GM19328 (cell line): ENCODE results near the gene NTF4.
"Not testable (repeated sequence)": the region's sequence is repeated elsewhere in the genome, so short reads cannot be mapped to it uniquely, and the experiment has no call there.

Source experiments
- ATAC-seq: cut with Tn5 transposase; IDR thresholded peaks from one replicate; pipeline ENCODE4 v1.9.1; 2021; ENCODE audit warnings: mild to moderate bottlenecking, moderate library complexity; ENCODE audit not compliant: unreplicated experiment

Gene NTF4

DNA sequence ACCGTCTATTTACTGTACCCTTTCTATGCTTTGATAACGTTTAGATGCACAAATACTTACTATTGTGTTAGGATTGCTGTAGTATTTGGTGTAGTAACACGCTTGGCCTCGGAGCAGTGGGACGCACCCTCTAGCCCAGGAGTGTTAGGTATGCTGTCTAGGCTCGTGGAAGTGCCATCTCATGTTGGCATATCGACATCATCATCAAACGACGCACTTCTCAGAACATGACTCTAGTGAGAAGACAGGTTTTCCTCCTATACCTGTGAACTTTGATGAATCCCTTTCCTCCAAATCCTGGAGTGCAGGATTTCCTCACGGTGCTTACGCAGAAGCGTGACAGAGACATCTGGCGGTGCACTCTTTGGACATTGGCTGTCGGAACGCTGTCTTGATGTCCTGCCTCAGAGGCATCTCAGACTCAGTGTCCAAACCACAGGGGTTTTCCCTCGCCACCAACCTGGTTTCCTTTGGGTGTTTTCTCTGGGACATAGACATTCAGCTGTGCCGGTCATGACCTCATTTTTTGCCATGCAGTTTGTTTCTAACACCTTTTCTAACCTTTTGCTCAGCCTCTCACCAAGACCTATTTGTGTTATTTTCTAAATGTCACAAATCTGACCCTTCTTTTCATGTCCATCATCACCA, 26.9 kb upstream of the NTF4 start:
- no peak for ATAC-seq

DNA sequence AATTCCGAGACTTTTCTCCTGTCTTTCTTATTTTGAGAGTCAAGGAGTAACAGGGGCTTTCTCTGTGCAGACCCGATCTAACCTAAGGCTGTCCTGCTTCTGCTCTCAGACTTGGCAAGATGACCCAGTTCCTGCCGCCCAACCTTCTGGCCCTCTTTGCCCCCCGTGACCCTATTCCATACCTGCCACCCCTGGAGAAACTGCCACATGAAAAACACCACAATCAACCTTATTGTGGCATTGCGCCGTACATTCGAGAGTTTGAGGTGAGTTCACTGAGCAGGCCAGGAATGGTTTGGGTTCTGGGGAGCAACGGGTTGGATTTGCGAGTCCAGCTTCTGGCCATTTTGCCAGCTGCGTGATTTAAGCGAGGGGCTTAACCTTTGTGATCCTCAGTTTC, 21.7 kb upstream of the NTF4 start:
- ATAC-seq, result no peak

DNA sequence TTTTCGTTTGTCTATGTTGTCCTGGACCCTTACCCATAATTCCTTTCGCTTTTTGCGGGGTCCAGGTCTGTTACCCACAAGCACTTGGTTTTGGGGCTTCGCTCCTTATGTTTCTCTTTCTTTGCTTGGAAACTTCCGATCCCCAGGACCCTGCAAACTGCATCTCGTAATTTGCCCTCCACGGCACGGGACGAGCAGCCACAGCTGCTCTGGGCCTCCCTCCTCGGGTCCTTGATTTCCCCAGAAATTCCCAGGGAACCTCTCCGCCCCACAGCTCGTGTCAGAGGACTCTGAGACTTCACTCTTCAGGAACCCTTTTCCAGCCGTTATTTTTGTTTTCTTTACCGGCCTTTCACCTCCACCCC, 21.2 kb upstream of the NTF4 start:
- ATAC-seq, result no peak

DNA sequence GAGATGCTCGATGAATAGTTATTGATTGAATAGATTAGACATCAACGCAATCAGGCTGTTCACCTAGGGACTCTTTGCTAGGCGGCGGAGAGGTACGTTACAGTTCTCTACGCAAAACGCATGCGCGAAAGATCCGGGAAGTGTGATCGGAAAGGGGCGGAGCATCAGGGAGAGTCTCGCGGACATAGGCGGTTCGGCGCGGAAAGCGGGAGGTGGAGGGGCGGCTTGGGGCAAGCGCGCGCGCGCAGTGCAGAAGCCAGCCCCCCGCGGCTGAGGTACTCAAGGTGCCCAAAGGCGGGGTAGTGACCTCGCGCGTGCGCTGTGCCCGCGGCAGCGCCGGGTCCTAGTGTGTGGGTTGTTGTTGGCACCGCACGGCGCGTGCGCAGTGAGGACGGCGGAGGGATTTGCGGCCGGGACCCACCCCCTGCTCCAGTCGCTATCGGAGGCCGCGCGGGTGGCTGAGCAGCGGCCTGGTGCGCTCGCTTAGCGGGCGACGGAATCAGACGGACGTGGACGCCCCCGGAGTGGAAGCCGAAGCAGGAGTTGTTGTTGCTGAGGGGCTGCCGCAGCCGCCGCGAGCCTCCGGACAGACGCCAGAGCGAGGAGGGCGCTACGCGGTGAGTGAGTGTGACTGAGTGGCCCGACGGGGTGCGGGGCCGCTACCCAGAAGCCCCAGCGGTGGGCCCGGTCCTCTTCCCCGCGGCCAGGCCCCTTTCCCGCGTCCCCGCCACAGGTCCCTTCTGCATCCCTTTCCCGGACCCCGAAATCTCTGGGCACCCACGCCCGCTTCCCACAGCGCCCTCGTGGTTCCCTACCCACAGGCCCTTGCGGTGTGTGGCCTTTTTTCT, 20.6 kb upstream of the NTF4 start, which contains the start of gene SNRNP70:
TSS of gene SNRNP70 (plus strand) at position 432 of the 848 bp plus-strand sequence. CDS start 964 bp downstream, outside the sequence.
- peak; percentile 84 for ATAC-seq

DNA sequence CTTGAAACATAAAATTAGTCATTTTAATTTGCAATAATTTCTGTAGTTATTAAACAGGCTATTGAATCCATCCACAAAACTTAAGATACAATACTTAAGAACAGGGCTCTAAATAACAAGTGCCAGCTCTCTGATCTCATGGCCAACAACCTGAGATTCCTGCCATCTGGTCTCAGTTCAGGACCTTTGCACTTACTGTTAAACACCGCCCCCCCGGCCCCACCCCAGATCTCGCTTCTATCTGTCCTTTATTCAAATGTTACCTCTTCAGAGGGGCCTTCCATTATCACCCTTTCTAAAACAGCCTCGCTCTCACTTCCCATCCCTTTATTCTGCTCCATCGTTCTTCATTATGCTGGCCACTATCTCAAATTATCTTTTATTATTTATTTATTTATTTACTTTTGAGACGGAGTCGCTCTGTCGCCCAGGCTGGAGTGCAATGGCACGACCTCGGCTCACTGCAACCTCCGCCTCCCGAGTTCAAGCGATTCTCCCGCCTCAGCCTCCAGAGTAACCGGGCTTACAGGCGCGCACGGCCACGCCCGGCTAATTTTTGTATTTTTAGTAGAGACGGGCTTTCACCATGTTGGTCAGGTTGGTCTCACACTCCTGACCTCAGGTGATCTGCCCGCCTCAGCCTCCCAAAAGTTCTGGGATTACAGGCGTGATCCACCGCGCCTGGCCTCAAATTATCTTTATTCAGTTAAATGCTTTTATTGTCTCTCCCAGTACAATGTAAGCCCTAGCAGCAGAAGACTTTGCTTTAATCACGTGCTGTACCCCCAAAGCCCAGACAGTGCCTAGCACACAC, 19.8 kb upstream of the NTF4 start:
- ATAC-seq, result no peak

DNA sequence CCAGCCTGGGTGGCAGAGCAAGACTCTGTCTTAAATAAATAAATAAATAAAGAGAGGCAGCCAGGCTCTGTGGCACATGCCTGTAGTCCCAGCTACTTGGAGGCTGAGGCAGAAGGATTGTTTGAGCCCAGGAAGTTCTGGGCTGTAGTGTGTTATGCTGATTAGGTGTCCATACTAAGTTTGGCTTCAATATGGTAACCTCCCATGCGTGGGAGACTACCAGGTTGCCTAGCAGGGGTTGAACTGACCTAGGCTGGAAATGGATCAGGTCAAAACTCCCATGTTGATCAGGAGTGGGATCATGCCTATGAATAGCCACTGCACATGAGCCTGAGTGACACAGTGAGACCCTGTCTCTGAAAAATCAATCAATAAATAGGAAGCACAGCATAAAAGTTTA, 16.7 kb upstream of the NTF4 start:
- ATAC-seq, result no peak

DNA sequence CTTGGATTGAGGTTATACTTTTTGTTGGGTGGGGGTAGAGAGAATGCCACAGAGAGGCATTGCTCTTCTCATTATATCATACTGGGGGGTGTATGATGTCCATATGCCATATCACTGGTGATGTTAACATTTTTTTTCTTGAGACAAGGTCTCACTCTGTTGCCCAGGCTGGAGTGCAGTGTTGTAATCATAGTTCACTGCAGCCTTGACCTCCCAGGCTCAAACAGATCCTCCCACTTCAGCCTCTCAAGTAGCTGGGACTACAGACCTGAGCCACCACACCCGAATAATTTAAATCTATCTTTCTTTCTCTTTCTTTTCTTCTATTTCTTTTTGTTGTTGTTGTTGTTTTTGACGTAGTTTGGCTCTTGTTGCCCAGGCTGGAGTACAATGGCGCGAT, 15.8 kb upstream of the NTF4 start:
- no peak for ATAC-seq

DNA sequence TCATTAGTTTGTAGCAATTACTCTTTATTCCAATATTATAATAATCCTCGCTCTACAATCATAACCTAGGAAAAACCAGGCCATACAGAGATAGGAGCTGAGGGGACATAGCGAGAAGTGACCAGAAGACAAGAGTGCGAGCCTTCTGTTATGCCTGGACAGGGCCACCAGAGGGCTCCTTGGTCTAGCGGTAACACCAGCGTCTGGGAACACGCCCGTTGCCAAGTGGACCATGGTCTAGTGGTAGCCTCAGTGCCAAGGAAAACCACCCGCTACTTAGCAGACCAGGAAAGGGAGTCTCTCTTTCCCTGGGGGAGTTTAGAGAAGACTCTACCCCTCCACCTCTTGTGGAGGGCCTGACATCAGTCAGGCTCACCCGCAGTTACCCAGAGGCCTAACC, 10.3 kb upstream of the NTF4 start:
- not testable (repeated sequence) for ATAC-seq

DNA sequence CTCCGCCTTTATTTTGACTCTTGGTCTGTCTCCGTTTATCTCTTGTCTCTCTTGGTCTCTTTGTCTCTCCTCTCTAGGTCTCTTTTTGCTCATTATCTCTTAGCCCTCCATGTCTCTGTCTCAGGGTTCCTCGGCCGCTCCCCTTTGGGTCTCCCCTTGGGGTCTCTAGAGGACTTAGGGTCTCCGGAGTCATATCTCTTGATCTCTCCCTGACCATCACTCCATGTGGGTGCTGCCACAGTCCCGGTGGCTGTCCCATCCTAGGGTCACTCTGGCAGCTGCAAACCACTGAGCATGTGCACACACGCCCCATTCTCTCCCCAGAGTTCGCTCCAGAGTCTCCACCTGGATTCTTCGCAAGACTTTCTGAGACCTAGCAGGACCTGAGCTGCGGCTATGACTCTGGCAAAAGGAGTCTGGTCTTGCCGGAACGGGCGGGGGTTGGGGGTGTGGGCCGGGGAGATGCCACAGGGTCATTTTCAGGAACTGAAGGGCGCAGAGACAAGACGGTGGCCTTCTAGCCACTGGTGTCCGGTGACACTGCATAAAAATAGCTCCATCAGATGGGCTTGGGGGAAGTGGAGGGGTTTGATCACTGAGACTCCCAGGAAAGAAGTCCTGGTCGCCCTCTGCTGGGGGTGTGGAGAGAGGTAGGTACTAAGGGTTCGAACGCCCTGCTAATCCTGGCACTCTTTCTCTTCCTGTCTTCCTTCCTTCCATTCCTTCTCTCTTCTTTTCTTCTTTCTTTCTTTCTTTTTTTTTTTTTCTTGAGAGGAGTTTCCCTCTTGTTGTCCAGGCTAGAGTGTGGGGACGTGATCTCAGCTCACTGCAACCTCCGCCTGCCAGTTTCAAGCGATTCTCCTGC, 9.1 kb upstream of the NTF4 start:
- no peak for ATAC-seq

DNA sequence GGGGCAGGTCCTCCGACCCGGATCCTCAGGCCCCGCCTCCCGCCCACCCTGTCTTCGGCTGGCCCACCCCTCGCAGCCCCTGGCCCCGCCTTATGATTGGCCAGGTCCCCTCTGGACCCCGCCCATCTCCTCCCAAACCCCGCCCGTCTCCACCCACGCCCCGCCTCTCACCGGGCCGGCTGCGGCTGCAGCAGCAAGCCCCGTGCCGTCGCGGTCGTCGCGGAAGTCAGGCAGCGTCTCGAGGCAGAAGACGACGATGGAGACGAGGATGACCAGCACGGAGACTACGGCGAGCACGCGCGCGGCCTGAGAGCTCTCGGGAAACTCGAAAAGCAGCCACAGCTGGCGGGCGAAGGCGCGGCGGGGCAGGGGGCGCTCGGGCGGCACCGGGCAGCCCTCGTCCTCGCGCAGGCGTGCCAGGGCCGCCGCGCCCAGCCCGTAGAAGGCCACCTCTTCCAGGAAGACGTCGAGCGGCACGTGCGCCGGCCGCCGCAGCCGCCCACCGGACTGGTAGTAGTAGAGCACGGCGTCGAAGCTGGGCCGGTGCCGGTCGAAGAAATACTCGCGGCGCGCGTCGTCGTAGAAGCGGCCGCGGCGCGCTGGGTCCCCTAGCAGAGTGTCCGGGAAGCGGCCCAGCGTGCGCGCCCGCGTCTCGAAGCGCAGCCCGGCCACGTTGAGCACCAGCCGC, 7.4 kb upstream of the NTF4 start:
- no peak for ATAC-seq

DNA sequence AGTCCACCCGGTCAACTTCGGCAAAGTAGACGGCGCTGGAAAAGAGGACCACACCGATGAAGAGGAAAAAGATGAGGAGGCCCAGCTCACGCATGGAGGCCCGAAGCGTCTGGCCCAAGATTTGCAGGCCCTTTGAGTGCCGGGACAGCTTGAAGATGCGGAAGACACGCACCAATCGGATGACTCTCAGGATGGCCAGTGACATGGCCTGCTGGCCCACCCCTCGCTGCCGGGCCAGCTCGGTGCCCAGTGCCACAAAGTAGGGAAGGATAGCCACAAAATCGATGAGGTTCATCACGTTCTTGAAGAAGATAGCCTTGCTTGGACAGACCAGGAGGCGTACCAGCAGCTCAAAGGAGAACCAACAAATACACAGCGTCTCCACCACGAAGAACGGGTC, 5.8 kb upstream of the NTF4 start:
- ATAC-seq, result no peak

DNA sequence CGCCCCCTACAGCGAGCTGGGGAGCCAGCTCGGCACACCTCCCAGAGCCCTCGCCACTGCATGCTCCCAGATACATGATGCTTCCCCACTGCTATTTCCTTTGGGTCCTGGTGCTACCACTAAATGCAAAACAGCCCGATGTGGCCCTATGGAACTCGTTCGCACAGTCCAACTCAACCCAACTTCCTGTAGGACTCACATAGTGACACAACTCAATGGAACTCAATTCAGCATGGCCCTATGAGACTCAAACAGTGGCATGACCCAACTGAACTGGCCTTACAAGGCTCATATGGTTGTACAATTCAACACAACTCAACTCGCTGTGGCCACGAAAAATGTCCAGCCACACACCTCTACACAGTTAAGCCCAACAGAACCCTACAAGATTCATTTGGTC, 4.4 kb upstream of the NTF4 start:
- ATAC-seq, result no peak

DNA sequence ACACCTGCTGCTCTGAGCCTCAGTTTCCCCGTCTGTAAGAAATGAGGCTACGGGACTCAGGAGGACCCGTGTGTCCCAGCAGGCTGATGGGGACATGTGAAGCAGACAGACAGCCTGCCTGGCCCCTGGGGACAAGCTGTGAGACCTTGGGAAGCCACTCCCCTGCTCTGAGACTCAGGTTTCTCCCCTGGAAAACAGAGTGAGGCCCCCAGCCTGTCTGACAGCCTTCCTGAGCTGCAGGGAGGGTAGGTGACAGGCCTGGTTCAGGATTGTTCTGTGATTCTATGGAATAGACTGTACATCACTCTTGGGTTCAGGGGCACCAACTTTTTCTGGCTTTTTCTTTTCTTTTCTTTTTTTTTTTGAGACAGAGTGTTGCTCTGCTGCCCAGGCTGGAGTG, 2.9 kb upstream of the NTF4 start:
- no peak for ATAC-seq

DNA sequence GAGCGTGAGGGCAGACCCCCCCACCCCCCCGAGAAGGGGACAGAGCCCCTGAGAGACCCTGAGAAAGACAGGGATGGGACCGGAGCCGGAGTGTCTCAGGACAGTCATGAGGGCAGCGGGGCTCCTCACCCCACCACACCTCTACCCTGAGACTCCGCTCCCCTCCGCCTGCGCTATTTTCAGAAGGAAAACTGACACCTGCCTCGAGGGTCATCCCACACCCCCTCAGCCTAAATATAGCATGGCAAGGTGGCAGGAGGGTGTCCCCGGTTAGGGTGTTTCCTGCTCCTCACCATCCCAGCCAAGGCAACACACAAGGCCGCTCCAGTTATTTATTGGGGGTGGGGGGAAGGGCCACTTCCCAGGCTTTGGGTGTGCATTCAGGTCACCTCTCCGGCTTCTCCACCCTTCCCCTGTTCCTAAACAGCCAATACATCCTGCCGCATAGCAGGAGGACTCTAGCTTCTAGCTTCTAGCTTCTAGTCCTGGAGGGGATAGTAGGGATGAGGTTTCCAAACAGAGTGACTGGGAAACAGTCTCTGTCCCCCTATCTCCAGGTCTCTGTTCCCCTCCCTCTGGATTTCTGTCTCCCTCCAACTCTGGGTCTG, 1.4 kb upstream of the NTF4 start:
- no peak for ATAC-seq

DNA sequence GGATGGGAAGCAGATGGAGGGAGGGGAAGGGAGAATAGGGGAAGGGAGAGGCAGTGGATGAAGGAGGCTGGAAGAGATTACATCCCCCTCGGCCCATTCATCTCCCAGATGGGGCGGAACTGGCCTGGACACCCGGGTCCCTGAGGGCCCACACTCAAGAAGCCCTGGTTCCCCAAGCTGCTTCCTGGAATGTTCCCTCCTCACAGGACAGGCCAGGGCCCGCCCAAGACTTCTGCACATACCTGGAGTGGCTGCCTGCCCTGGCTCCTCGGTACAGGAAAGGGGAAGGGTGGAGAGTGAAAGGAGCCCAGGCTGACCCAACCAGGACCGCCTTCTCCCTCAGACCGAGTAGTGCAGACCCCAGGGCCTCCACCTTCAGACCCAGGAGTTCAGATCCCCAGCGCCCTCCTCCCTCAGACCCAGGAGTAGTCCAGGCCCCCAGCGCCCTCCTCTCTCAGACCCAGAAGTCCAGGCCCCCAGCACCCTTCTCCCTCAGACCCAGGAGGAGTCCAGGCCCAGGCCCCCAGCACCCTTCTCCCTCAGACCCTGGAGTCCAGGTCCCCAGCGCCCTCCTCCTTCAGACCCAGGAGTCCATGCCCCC, 489 bp downstream of the NTF4 start:
- ATAC-seq, result no peak

DNA sequence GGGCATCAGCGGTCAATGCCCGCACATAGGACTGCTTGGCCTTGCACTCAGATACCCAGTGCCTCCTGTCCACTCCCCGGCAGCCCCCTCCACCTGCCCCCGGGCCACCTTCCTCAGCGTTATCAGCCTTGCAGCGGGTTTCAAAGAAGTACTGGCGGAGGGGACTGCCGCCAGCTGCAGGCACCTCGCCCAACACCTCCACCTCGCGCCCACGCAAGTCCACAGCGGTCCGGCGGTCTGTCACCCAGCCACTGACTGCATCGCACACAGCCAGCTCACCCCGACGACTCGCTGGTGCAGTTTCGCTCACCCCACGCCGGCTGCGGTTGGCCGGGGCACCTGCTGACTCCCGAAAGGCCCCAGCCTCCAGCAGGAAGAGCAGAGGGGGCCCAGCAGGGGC, 3.2 kb downstream of the NTF4 start:
- ATAC-seq, result no peak

DNA sequence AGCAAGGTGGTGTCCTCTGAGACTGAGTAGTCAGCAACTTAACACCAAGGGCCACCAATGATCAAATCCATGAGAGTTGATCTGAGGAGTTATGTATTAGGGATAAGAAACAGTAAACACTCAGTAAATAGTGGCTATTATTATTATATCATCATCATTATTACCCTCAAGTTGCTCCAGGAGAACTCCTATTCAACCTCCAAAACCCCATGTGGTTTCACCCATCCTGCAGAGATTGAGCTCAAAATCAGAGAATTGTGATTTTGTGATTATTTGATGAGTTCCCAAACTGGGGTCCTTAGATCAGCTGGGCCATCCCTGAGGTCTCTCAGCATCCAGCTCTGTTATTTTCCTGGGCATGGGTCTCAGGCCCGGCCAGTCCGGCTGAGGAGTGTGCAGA, 3.6 kb downstream of the NTF4 start:
- no peak for ATAC-seq

DNA sequence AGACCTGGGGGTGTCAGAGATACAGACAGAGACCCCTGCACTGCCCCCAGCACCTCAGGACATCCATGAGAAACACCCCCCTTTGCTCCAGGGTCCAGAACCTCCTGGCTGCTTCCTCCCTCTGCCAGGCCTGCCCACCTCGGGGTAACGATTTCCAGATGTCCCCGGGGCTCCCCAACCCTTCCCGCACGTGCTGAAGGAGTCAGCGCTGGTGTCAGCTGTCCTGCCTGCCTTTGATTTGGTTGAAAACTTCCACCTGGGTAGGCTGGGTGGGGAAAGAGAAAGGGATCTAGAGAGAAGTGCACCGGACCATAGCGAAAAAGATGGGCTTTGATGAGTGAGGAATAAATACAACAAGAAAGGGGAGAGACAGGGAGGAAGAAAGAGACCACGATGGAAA, 5.6 kb downstream of the NTF4 start:
- no peak for ATAC-seq

DNA sequence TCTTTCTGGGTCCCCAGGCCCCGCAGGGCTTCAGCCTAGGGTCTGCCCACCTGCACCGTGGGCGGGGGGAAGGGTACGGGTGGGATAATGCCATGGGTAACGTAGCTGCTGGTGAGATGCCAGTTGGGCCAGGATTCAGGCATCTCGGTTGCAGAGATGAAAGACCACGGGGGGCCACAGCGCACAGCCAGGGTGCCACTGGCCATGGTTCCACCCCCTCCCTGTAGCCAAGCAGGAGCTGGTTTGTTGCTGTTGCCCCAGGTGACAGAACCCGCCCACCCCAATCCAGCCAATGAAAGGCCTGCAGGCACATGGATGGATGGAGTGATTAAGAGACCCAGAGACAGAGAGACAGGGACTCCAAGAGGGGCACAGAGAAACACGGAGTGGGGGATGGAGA, 6.1 kb downstream of the NTF4 start:
- no peak for ATAC-seq
